SU-DHL-6 (cell line): ENCODE measurements around the gene NOP14.

Experiments
- H2AFZ ChIP-seq: fragments of 200-600 bp; sonication (generic); 2 replicates; pipeline ENCODE4 v1.6.1; 2014; ENCODE audit warnings: low read depth, mild to moderate bottlenecking, moderate library complexity, mixed read lengths, antibody characterized with exemption, low read length; ENCODE audit not compliant: severe bottlenecking
- H3F3A ChIP-seq: fragments of 200-600 bp; shearing (Covaris generic); 2 replicates; pipeline ENCODE4 v1.6.0; 2016; ENCODE audit warnings: antibody characterized with exemption, mild to moderate bottlenecking; ENCODE audit not compliant: insufficient read depth
- H3K27ac ChIP-seq: fragments of 200-600 bp; sonication (generic); 2 replicates; pipeline ENCODE4 v1.5.1; 2016; ENCODE audit warnings: low read depth, mild to moderate bottlenecking, low read length, moderate library complexity, mixed read lengths
- H3K27me3 ChIP-seq: fragments of 200-600 bp; sonication (generic), shearing (Covaris generic); 2 replicates; pipeline ENCODE4 v1.6.0; 2014; ENCODE audit warnings: mild to moderate bottlenecking, low read length
- H3K36me3 ChIP-seq: fragments of 200-600 bp; sonication (generic); 2 replicates; pipeline ENCODE4 v1.6.1; 2014; ENCODE audit warnings: mild to moderate bottlenecking, low read length, mixed read lengths
- H3K4me2 ChIP-seq: fragments of 300-600, 200-600 bp; shearing (Covaris generic), sonication (generic); 2 replicates; pipeline ENCODE4 v1.6.0; 2014; ENCODE audit warnings: low read length, low read depth, mild to moderate bottlenecking; ENCODE audit not compliant: poor library complexity, severe bottlenecking
- H3K4me3 ChIP-seq: fragments of 200-600 bp; sonication (generic); 2 replicates; pipeline ENCODE4 v1.5.1; 2014; ENCODE audit warnings: antibody characterized with exemption, low read length, mild to moderate bottlenecking, mixed read lengths; ENCODE audit not compliant: insufficient read depth, poor library complexity, severe bottlenecking
- H3K79me2 ChIP-seq: fragments of 200-600 bp; sonication (generic); 2 replicates; pipeline ENCODE4 v1.6.1; 2014; ENCODE audit warnings: mild to moderate bottlenecking, low read length, moderate library complexity; ENCODE audit not compliant: insufficient read depth
- H3K9ac ChIP-seq: fragments of 200-600 bp; sonication (generic); 2 replicates; pipeline ENCODE4 v1.7.0; 2014; ENCODE audit warnings: mild to moderate bottlenecking, low read length
- H3K9me2 ChIP-seq: fragments of 200-600 bp; sonication (generic); replicated peaks from 2 replicates; pipeline ENCODE4 v1.6.1; 2014; ENCODE audit warnings: low read length; ENCODE audit not compliant: insufficient read depth
- H3K9me3 ChIP-seq: fragments of 200-600 bp; sonication (generic); 2 replicates; pipeline ENCODE4 v1.6.1; 2014; ENCODE audit warnings: low read length, mixed read lengths; ENCODE audit not compliant: insufficient read depth
- H4K20me1 ChIP-seq: fragments of 200-600 bp; sonication (generic); 2 replicates; pipeline ENCODE4 v1.6.1; 2014; ENCODE audit warnings: low read depth, mild to moderate bottlenecking, antibody characterized with exemption, low read length, moderate library complexity, mixed read lengths
- CTCF ChIP-seq: fragments of 200-600 bp; sonication (generic); IDR thresholded peaks from one replicate; pipeline ENCODE4 v1.5.1; 2017; ENCODE audit warnings: antibody characterized with exemption, mild to moderate bottlenecking, low read length, moderate library complexity; ENCODE audit not compliant: insufficient read depth, poor library complexity, severe bottlenecking
- EZH2phosphoT487 ChIP-seq: fragments of 200-600 bp; sonication (generic), shearing (Covaris generic); conservative IDR thresholded peaks from 2 replicates; pipeline ENCODE4 v1.6.1; 2018; ENCODE audit warnings: mild to moderate bottlenecking, antibody characterized with exemption, low read length, moderate library complexity, mixed read lengths

NOP14 gene

GRCh38 chr4:2937986-2938385 is 25.2 kb downstream of the NOP14 start:
- Histone ChIP-seq H3K9ac (no peak overlapping the region), H4K20me1 (no peaks in the 10 kb centered on the region), H3F3A (peaks cover 19% of the 10 kb centered on the region), H3K9me3 (no peaks in the 10 kb centered on the region), H3K36me3 (peaks cover 2% of the 10 kb centered on the region), H3K4me3 (no peak overlapping the region), H3K27ac (no peak overlapping the region), H3K9me2 (no peaks in the 10 kb centered on the region), H3K4me2 (no peak overlapping the region), H2AFZ (no peak overlapping the region), H3K79me2 (peaks cover 6% of the 10 kb centered on the region; the same call in 1 of the 2 replicates), H3K27me3 (no peaks in the 10 kb centered on the region)
- TF ChIP-seq CTCF (no peak), EZH2phosphoT487 (no peak)

- Histone ChIP-seq H3K27me3 (no peaks in the 10 kb centered on the region), H2AFZ (no peak overlapping the region), H3K4me2 (peak overlapping the region; percentile 75), H3K27ac (peak overlapping the region; percentile 58), H4K20me1 (no peaks in the 10 kb centered on the region), H3K9me2 (no peaks in the 10 kb centered on the region), H3F3A (peaks cover 23% of the 10 kb centered on the region), H3K9ac (no peak overlapping the region), H3K36me3 (peaks cover 2% of the 10 kb centered on the region), H3K4me3 (no peak overlapping the region), H3K9me3 (no peaks in the 10 kb centered on the region), H3K79me2 (peaks cover 6% of the 10 kb centered on the region; the same call in 1 of the 2 replicates)
- no peak for TF ChIP-seq EZH2phosphoT487
- TF ChIP-seq CTCF, result no peak
These were observed 25.9 kb downstream of the NOP14 start for GRCh38 chr4:2937146-2937857.

- H3K9me2 ChIP-seq, result no peaks in the 10 kb centered on the region
- peaks cover 24% of the 10 kb centered on the region for H3F3A ChIP-seq
- H3K4me2 ChIP-seq, result peak overlapping the region; percentile 75
- H3K9me3 ChIP-seq, result no peaks in the 10 kb centered on the region
- no peaks in the 10 kb centered on the region for H3K27me3 ChIP-seq
- peak overlapping the region; percentile 58 for H3K27ac ChIP-seq
- peak overlapping the region; percentile 97; the same call in 1 of the 2 replicates for H3K9ac ChIP-seq
- peaks cover 2% of the 10 kb centered on the region for H3K36me3 ChIP-seq
- no peak overlapping the region for H2AFZ ChIP-seq
- H3K79me2 ChIP-seq, result peaks cover 6% of the 10 kb centered on the region; the same call in 1 of the 2 replicates
- H4K20me1 ChIP-seq, result no peaks in the 10 kb centered on the region
- no peak overlapping the region for H3K4me3 ChIP-seq
- TF ChIP-seq EZH2phosphoT487 (no peak), CTCF (no peak)
These were observed 26.4 kb downstream of the NOP14 start for GRCh38 chr4:2936773-2937145.
